GM06990 (cell line): ENCODE measurements around the gene LRBA.

Source experiments
- DNase-seq: peaks from one replicate; pipeline ENCODE4 v3.0.0-alpha.2; 2011; ENCODE audit not compliant: insufficient read length; ENCODE audit errors: extremely low read depth
- H3K27me3 ChIP-seq: replicated peaks from 2 replicates; pipeline ENCODE4 v1.6.0; 2011; ENCODE audit warnings: low read length; ENCODE audit not compliant: control insufficient read depth, insufficient read depth
- H3K36me3 ChIP-seq: 2 replicates; pipeline ENCODE4 v1.5.1; 2011; ENCODE audit warnings: low read length; ENCODE audit not compliant: control insufficient read depth, insufficient read depth
- H3K4me3 ChIP-seq: replicated peaks from 2 replicates; pipeline ENCODE4 v1.5.1; 2011; ENCODE audit warnings: low read depth, mild to moderate bottlenecking, control low read depth, low read length
- CTCF ChIP-seq: IDR thresholded peaks from 2 replicates; pipeline ENCODE4 v1.5.1; 2011; ENCODE audit warnings: low read length, control low read depth, mild to moderate bottlenecking, inconsistent platforms; ENCODE audit not compliant: insufficient read depth, poor library complexity, severe bottlenecking

The LRBA gene

DNA sequence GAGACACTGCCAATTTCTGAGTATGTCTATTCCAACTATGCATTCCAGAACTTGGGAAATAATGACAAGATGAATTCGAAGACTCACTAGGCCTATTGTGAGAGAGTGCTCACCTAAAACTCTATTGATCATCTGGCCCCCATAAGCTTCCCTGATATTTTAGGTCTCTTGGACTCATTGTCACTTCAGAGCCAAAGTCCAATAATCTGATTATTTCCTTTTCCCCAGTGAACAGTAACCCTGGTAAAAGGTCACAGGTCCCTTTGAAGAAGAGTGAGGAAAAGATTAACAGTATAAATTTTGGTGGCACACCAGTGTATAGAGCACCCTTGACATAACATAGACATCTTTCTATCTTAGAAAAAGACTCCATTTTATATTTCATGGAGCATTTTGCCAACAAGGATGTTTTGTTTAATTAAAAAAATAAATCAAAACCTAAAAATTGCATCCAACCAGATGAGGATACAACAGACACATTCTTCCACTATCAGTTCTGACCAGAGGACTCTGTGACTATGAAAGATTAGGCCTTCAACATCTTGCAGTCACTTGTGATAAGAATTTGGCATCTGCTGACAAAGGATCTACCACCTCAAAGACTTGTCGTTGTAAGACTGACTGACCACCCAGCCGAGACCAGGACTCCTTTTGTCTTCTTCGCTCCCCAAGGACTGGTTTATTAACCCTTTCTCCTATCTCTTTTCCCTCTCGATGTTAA is 241.2 kb downstream of the LRBA start:
- Histone ChIP-seq H3K27me3 (no peaks in the 10 kb centered on the region), H3K4me3 (no peak overlapping the region), H3K36me3 (no peaks in the 10 kb centered on the region)
- no peak for TF ChIP-seq CTCF
- DNase-seq = no peak

DNA sequence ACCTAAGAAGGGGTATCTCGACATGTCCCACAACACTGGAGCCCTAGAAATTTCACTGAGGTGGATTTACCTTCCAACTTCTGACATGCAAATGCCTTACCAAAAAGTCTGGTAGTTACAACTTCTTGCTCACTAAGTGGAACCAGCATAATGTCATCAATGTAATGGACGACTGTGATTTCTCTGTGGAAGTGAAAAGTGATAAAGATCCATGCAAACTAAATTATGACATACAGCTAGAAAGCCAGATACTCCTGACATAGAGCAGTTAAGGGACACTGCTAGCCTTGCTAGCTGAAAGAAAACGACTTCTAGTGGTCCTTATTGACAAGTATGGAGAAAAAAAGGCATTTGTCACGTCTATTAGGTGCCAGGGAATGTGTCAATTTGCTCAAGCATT is 242.1 kb downstream of the LRBA start:
- Histone ChIP-seq H3K36me3 (no peaks in the 10 kb centered on the region), H3K27me3 (no peaks in the 10 kb centered on the region), H3K4me3 (no peak overlapping the region)
- no peak for TF ChIP-seq CTCF
- no peak for DNase-seq

GRCh38 chr4:150771382-150771781 is 243.7 kb downstream of the LRBA start:
- DNase-seq = no peak
- Histone ChIP-seq H3K27me3 (no peaks in the 10 kb centered on the region), H3K36me3 (no peaks in the 10 kb centered on the region), H3K4me3 (no peak overlapping the region)
- TF ChIP-seq CTCF = no peak

GRCh38 chr4:150769845-150770244 is 245.2 kb downstream of the LRBA start:
- H3K4me3 ChIP-seq = no peak overlapping the region
- no peaks in the 10 kb centered on the region for H3K27me3 ChIP-seq
- no peak for DNase-seq
- no peak for TF ChIP-seq CTCF
- H3K36me3 ChIP-seq = no peaks in the 10 kb centered on the region

GRCh38 chr4:150769248-150769647 is 245.8 kb downstream of the LRBA start:
- Histone ChIP-seq H3K27me3 (no peaks in the 10 kb centered on the region), H3K36me3 (no peaks in the 10 kb centered on the region), H3K4me3 (no peak overlapping the region)
- DNase-seq = no peak
- TF ChIP-seq CTCF = no peak

- no peak overlapping the region for H3K4me3 ChIP-seq
- no peaks in the 10 kb centered on the region for H3K27me3 ChIP-seq
- DNase-seq = no peak
- TF ChIP-seq CTCF = no peak
- H3K36me3 ChIP-seq = no peaks in the 10 kb centered on the region
Measured at GRCh38 chr4:150768497-150768896, 246.6 kb downstream of the LRBA start.
